ENCODE data around the gene CFAP77. TPM values are rescaled to one million over a fixed set of nuclear protein-coding genes. Genes with fewer than 3 reads are reported as not detected.

Gene CFAP77
- total and polyA plus RNA-seq, 4 donors = 0.38 TPM; not detected in 3

DNA sequence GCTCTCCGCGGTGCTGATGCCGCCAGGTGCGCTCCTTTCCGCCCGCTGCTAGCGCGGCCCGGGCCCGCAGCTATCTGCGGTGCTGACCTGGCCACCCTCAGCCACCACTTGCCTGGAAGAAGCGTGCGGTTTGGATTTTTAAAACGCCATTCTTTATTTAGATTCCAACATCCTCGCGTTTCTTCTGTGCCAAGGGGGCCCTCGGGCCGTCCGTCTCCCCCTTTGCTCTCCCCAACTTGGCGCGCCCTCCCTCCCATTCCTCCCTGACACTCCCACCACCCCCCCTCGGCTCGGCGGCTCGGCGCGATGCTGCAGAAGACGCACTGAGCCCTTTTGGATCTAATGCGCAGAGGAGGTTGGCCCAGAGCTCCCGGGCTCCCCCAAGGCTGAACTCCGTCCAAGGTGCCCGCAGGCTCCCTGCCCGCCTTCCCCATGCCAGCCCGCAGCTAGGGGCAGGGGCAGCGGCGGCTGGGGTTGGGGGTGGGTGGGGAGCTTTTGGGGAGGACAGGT, 172.3 kb downstream of the CFAP77 start, which contains the start of gene BARHL1:
TSS of gene BARHL1 (plus strand) at position 331 of the 510 bp plus-strand sequence. CDS start 192 bp downstream, outside the sequence.
- no peaks in the 10 kb centered on the region for H3K36me3 ChIP-seq (ENCODE audit: control insufficient read depth in 1 of 2, insufficient read depth in 2 of 2, low read length in 1 of 2)
- no peak for ATAC-seq (ENCODE audit: low FRiP score)
- H3K27ac ChIP-seq (ENCODE audit: low read depth in 1 of 2, low read length in 2 of 2) = no peak within 1 kb of the TSS
- intact Hi-C loops (cut with DNase I) = no loop called here
- H3K4me3 ChIP-seq (ENCODE audit: low read length in 2 of 2) = no peak within 1 kb of the TSS
- 1 to 3% methylated on average over 36 of the region's 36 CpGs for WGBS, 2 donors
- peak in 1 of 2 donors; percentile 73 for DNase-seq
- no peaks in the 10 kb centered on the region for H3K9me3 ChIP-seq (ENCODE audit: control insufficient read depth, low read length)
- no peaks in the 10 kb centered on the region for H3K27me3 ChIP-seq (ENCODE audit: control insufficient read depth in 1 of 2, insufficient read depth in 2 of 2, low read length in 1 of 2)
- H3K4me1 ChIP-seq (ENCODE audit: control insufficient read depth in 1 of 2, insufficient read depth in 2 of 2, low read length in 2 of 2) = no peaks in the 10 kb centered on the region

DNA sequence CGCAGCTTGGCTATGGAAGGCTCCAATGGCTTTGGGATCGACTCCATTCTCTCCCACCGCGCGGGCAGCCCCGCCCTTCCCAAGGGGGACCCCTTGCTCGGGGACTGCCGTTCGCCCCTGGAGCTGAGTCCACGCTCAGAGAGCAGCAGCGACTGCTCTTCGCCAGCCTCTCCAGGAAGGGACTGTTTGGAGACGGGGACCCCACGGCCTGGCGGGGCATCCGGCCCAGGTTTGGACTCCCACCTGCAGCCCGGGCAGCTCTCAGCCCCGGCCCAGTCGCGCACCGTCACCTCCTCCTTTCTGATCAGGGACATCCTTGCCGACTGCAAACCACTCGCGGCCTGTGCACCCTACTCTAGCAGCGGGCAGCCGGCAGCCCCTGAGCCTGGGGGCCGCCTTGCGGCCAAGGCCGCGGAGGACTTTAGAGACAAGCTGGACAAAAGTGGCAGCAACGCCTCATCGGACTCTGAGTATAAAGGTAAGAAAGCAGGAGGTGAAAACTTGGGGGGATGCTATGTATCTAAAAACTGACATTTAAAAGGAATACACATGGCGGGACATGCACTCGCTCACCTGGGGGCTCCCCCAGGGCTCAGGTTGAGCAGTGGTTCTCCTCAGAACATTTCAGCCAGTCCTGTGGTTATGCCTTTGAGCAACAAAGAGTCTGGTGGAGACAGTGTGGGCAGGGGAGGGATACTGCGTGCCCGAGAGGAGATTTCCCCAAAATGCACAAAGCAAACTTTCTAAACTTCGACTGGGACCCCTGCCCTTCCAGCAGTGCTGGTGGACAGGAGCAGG, 173.0 kb downstream of the CFAP77 start:
- ATAC-seq (ENCODE audit: low FRiP score) (no peak), DNase-seq (peak in 1 of 2 donors; percentile 58)
- H3K4me3 ChIP-seq (ENCODE audit: low read length in 2 of 2) = no peak overlapping the region
- intact Hi-C loops (cut with DNase I) = no loop called here
- H3K9me3 ChIP-seq (ENCODE audit: control insufficient read depth, low read length) = no peaks in the 10 kb centered on the region
- no peaks in the 10 kb centered on the region for H3K27me3 ChIP-seq (ENCODE audit: control insufficient read depth in 1 of 2, insufficient read depth in 2 of 2, low read length in 1 of 2)
- H3K27ac ChIP-seq (ENCODE audit: low read depth in 1 of 2, low read length in 2 of 2) = no peak overlapping the region
- no peaks in the 10 kb centered on the region for H3K4me1 ChIP-seq (ENCODE audit: control insufficient read depth in 1 of 2, insufficient read depth in 2 of 2, low read length in 2 of 2)
- WGBS, 2 donors = 8 to 9% methylated on average over 36 to 37 of the region's 37 CpGs
- H3K36me3 ChIP-seq (ENCODE audit: control insufficient read depth in 1 of 2, insufficient read depth in 2 of 2, low read length in 1 of 2) = no peaks in the 10 kb centered on the region

DNA sequence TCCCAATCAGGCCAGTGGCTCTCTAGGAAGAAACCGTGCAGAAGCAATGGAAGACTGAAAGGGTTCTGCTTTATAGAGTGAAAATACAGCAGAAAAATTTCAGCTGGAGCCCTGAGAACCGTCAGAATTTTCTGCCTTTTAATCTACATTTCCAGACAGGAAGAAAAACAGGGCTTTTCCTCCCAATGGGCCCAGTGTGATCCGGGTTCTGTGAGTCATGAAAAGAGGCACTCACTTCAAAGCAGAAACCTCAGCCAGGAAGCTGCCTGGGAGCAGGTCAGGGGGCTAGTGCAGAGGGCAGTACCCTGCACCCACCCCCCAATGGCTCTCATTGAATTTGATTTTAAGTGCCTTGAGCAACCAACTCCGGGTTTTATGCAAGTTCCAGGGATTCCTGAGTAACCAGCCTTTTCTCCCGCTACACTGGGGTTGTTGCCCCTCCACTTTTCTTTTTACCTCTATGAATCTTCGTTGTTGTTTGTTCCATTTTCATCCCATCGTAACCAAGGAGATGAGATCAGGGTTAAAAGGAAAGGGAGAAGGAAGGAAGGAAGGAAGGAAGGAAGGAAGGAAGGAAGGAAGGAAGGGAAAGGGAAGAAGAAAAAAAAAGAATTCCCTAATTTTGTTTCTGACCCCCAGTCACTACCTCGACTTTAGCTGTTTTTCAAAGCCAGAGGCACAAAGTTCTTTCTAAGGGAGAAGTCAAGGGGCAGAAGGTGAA, 173.7 kb downstream of the CFAP77 start:
- Histone ChIP-seq H3K4me1 (ENCODE audit: control insufficient read depth in 1 of 2, insufficient read depth in 2 of 2, low read length in 2 of 2) (no peaks in the 10 kb centered on the region), H3K4me3 (ENCODE audit: low read length in 2 of 2) (no peak overlapping the region), H3K9me3 (ENCODE audit: control insufficient read depth, low read length) (no peaks in the 10 kb centered on the region), H3K27ac (ENCODE audit: low read depth in 1 of 2, low read length in 2 of 2) (no peak overlapping the region), H3K27me3 (ENCODE audit: control insufficient read depth in 1 of 2, insufficient read depth in 2 of 2, low read length in 1 of 2) (no peaks in the 10 kb centered on the region), H3K36me3 (ENCODE audit: control insufficient read depth in 1 of 2, insufficient read depth in 2 of 2, low read length in 1 of 2) (no peaks in the 10 kb centered on the region)
- no peak for ATAC-seq (ENCODE audit: low FRiP score)
- intact Hi-C loops (cut with DNase I) = no loop called here
- 3 to 5% methylated on average over 8 of the region's 8 CpGs for WGBS, 2 donors
- DNase-seq = peak in 1 of 2 donors; percentile 30

DNA sequence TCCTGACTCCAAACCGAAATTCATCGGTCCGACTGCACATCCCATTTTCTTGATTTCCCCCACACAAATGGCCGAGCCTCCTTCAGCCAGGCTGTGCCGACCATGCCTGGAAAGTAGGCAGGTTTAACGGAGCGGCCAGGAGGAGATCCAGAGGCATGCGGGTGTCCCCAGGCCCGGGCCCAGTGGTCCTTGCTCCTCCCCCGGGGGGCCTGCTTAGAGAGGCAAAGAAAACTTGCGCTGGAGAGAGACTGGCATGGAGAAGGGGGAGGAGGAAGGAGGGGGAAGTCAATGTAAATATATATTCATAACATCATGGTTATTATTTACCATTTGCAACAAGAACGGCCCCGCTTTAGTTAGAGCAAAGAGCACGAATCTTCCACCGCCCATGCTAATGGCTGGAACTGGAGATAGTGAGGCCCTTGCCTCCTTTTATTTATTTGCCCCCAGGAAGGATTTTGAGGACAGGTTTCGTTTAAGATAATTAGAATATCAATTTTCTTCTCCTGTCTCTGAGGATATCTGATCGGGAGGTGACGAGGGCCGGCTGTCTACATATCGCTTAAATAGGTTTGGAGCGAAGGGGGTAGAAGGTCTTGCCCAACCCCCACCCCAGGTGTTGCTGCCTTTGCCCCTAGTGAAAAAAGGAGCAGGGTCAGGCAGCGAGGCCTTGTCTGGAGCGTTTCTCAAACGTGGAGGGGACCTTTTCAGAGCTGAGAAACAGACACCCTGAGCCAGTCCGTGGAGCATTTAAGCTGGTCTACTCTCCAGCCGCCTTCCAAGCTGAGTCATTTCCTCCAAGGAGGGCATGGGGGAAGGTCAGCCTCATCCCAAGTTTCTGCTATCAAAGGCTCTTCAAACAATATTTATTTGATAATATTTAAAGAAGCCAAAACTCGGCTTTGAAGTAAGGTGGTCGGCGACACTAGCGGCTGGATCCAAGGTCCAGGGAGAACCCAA, 174.9 kb downstream of the CFAP77 start:
- peak in 1 of 2 donors; percentile 43 for DNase-seq
- Histone ChIP-seq H3K27ac (ENCODE audit: low read depth in 1 of 2, low read length in 2 of 2) (no peak overlapping the region), H3K4me1 (ENCODE audit: control insufficient read depth in 1 of 2, insufficient read depth in 2 of 2, low read length in 2 of 2) (no peaks in the 10 kb centered on the region), H3K4me3 (ENCODE audit: low read length in 2 of 2) (no peak overlapping the region), H3K36me3 (ENCODE audit: control insufficient read depth in 1 of 2, insufficient read depth in 2 of 2, low read length in 1 of 2) (no peaks in the 10 kb centered on the region), H3K9me3 (ENCODE audit: control insufficient read depth, low read length) (no peaks in the 10 kb centered on the region), H3K27me3 (ENCODE audit: control insufficient read depth in 1 of 2, insufficient read depth in 2 of 2, low read length in 1 of 2) (peaks cover 0 to 3% of the 10 kb centered on the region in 2 donors)
- intact Hi-C loops (cut with DNase I) = no loop called here
- no peak for ATAC-seq (ENCODE audit: low FRiP score)
- WGBS, 2 donors = 9 to 10% methylated on average over 30 of the region's 30 CpGs

DNA sequence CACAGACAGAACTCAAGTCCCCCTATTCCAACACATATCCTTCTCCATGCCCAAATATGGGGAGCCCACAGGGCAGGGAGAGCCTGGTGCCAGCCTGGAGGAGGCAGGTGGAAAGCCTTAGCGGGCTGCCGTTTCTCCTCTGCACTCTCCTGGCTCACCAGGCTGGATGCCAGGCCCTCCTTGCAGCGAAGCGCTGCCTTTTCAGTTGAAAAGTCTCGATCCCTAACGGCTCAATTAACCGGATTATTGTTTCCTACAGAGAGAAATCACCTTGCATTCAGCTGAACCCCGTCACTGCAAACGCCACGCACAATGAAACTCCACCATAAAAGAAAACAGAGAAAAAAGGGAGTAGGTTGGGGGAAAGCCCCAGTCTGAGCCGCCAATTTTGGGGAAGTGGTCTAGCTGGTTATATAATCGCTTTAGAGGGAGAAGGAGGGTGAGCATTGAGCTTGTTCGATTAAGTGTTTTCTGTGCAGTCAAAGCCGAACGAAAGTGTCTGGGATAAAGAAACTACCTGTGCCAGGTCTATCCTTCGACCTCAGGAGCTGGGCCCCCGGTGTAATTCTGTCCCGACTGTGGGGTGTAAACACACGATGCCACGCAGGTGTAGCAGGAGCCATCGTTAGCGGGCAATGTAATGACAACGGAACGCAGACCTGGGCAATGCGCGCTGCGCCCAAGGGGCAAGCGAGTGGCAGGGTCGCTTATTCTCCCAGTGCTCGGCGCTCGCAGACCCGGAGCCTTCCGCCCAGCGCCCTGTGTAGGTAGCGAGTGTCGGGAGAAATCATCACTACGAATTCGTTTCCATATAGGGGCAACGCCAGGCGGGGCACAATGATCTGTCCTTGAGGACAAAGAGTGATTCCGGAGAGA, 176.2 kb downstream of the CFAP77 start:
- intact Hi-C loops (cut with DNase I) = no loop called here
- peak in 1 of 2 donors; percentile 57 for DNase-seq
- H3K4me1 ChIP-seq (ENCODE audit: control insufficient read depth in 1 of 2, insufficient read depth in 2 of 2, low read length in 2 of 2) = no peaks in the 10 kb centered on the region
- ATAC-seq (ENCODE audit: low FRiP score) = no peak
- peaks cover 0 to 3% of the 10 kb centered on the region in 2 donors for H3K27me3 ChIP-seq (ENCODE audit: control insufficient read depth in 1 of 2, insufficient read depth in 2 of 2, low read length in 1 of 2)
- no peaks in the 10 kb centered on the region for H3K36me3 ChIP-seq (ENCODE audit: control insufficient read depth in 1 of 2, insufficient read depth in 2 of 2, low read length in 1 of 2)
- no peaks in the 10 kb centered on the region for H3K9me3 ChIP-seq (ENCODE audit: control insufficient read depth, low read length)
- 6 to 7% methylated on average over 42 of the region's 42 CpGs for WGBS, 2 donors
- H3K4me3 ChIP-seq (ENCODE audit: low read length in 2 of 2) = no peak overlapping the region
- H3K27ac ChIP-seq (ENCODE audit: low read depth in 1 of 2, low read length in 2 of 2) = no peak overlapping the region

DNA sequence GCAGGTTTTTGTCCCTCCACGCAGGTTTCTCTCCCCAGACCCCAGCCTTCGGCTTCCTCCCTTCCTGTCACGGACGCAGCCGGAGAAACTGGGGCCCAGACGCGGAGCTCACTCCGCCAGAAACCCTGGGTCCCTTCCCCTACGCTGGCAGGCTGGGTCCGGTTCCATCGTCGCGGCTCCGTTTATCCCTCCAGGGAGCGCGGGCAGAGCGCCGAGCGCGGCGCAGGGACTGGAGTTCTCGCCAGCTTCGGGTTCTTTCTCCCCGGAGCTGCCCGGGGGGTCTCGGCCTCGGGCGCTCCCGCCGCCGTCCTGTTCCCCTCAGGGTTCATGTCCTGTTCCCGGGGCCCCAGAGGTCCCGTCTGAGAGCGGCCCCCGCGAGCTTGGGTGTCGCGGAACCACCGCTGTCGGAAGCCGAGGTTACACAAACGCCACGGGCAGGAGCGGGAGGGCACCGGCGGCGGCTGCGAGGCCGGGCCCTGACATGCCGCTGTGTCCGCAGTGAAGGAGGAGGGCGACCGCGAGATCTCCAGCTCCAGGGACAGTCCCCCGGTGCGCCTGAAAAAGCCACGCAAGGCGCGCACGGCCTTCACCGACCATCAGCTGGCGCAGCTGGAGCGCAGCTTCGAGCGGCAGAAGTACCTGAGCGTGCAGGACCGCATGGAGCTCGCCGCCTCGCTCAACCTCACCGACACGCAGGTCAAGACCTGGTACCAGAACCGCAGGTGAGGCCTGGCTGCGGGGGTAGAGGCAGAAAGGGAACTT, 177.0 kb downstream of the CFAP77 start:
- H3K27me3 ChIP-seq (ENCODE audit: control insufficient read depth in 1 of 2, insufficient read depth in 2 of 2, low read length in 1 of 2) = peaks cover 0 to 3% of the 10 kb centered on the region in 2 donors

DNA sequence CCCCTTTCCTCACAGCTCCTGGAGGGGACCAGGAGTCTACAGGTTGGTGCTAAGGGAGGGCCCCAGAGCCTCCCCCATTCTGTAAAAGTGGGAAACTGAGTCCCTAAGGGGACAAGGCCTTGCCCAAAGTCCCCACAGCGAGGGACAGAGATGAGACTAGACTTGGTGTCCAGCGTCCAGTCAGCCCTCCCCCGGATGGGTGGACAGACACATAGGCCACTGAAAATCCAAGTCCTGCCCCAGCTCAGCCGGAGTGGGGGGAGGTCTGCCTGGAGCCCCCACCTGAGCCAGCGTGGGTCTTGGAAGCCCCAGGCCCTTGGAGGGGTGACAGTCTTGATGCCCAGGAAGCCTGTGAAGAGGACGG, 177.6 kb downstream of the CFAP77 start:
- Histone ChIP-seq H3K9me3 (ENCODE audit: control insufficient read depth, low read length) (no peaks in the 10 kb centered on the region), H3K4me3 (ENCODE audit: low read length in 2 of 2) (no peak overlapping the region), H3K36me3 (ENCODE audit: control insufficient read depth in 1 of 2, insufficient read depth in 2 of 2, low read length in 1 of 2) (no peaks in the 10 kb centered on the region), H3K4me1 (ENCODE audit: control insufficient read depth in 1 of 2, insufficient read depth in 2 of 2, low read length in 2 of 2) (no peaks in the 10 kb centered on the region), H3K27ac (ENCODE audit: low read depth in 1 of 2, low read length in 2 of 2) (no peak overlapping the region), H3K27me3 (ENCODE audit: control insufficient read depth in 1 of 2, insufficient read depth in 2 of 2, low read length in 1 of 2) (peaks cover 0 to 3% of the 10 kb centered on the region in 2 donors)
- 12 to 16% methylated on average over 6 of the region's 6 CpGs for WGBS, 2 donors
- ATAC-seq (ENCODE audit: low FRiP score) (no peak), DNase-seq (peak in 1 of 2 donors; percentile 55)
- intact Hi-C loops (cut with DNase I) = no loop called here

More for the DNA sequence above, 177.0 kb downstream of the CFAP77 start:
- 2 to 3% methylated on average over 61 to 74 of the region's 74 CpGs for WGBS, 2 donors
- Histone ChIP-seq H3K4me1 (ENCODE audit: control insufficient read depth in 1 of 2, insufficient read depth in 2 of 2, low read length in 2 of 2) (no peaks in the 10 kb centered on the region), H3K4me3 (ENCODE audit: low read length in 2 of 2) (no peak overlapping the region), H3K27ac (ENCODE audit: low read depth in 1 of 2, low read length in 2 of 2) (no peak overlapping the region), H3K36me3 (ENCODE audit: control insufficient read depth in 1 of 2, insufficient read depth in 2 of 2, low read length in 1 of 2) (no peaks in the 10 kb centered on the region), H3K9me3 (ENCODE audit: control insufficient read depth, low read length) (no peaks in the 10 kb centered on the region)
- intact Hi-C loops (cut with DNase I) = no loop called here
- DNase-seq (peak in 1 of 2 donors; percentile 71), ATAC-seq (ENCODE audit: low FRiP score) (no peak)
